Measurements from ENCODE around the gene LRRC9.

LRRC9 gene

GRCh38 chr14:59919570-59920377 lies at the start of gene LRRC9:
LRRC9 (plus strand) TSS chr14:59920144.
- Histone ChIP-seq H3K36me3 (ENCODE audit: control insufficient read depth in 2 of 2, insufficient read depth in 1 of 2, low read length in 2 of 2) (peaks cover 0 to 5% of the 10 kb centered on the region in 2 experiments; a peak in 2 of 3 replicates), H3K9me3 (ENCODE audit: control insufficient read depth, insufficient read depth, low read depth, low read length) (no peaks in the 10 kb centered on the region), H3K27ac (ENCODE audit: extremely low read depth, low read depth, low read length) (peak within 1 kb of the TSS; percentile 74), H3K4me1 (ENCODE audit: control insufficient read depth, insufficient read depth, low read length) (peaks cover 3% of the 10 kb centered on the region; the same call in 1 of the 2 replicates), H3K4me3 (ENCODE audit: low read depth, low read length) (peak within 1 kb of the TSS; percentile 67)
- ChIA-PET CTCF (interaction anchor here (0.8 kb wide), 1 partner anchor 412 kb away, joined by 3 read pairs; no protein-coding TSS in a partner anchor), POLR2A (interaction anchor here (0.5 to 0.6 kb wide), 4 partner anchors 105 to 791 kb away, joined by 3 to 7 read pairs (median 4); partner anchors contain the start of genes JKAMP and L3HYPDH)
- TF ChIP-seq ZBTB11 (tag by site-specific recombination; conservative IDR thresholded peaks at IDR 0.05; ENCODE audit: low read depth) (no peak; the same call in 1 of the 2 replicates), KLF17 (tag by site-specific recombination; IDR thresholded peaks at IDR 0.05) (no peak), ZIC2 (tag by site-specific recombination; IDR thresholded peaks at IDR 0.05) (peak; percentile 19; the same call in 1 of the 2 replicates), KLF9 (tag by site-specific recombination; IDR thresholded peaks at IDR 0.05; ENCODE audit: low read depth) (0 out of 2 replicates have a peak, but pooled peaks have one; percentile 12), BCL6B (tag by site-specific recombination; IDR thresholded peaks at IDR 0.05) (no peak), PRDM1 (tag by site-specific recombination; IDR thresholded peaks at IDR 0.05) (peak; percentile 56), SP3 (tag by site-specific recombination; IDR thresholded peaks at IDR 0.05) (peak; percentile 72), ZNF423 (tag by site-specific recombination; IDR thresholded peaks at IDR 0.05) (no peak), GLI4 (tag by site-specific recombination; IDR thresholded peaks at IDR 0.05) (no peak), SP2 (tag by site-specific recombination; IDR thresholded peaks at IDR 0.05) (peak; percentile 68), GLIS2 (tag by site-specific recombination; IDR thresholded peaks at IDR 0.05) (peak; percentile 65), ZNF37A (tag by site-specific recombination; IDR thresholded peaks at IDR 0.05) (no peak), ZNF600 (tag by site-specific recombination; IDR thresholded peaks at IDR 0.05) (peak; percentile 11; the same call in 1 of the 2 replicates), ZFP37 (tag by site-specific recombination; IDR thresholded peaks at IDR 0.05) (peak; percentile 28; the same call in 1 of the 2 replicates), ZNF692 (tag by site-specific recombination; IDR thresholded peaks at IDR 0.05) (peak; percentile 26; the same call in 1 of the 2 replicates), ZNF792 (tag by site-specific recombination; IDR thresholded peaks at IDR 0.05) (no peak), MZF1 (tag by site-specific recombination; IDR thresholded peaks at IDR 0.05; ENCODE audit: borderline replicate concordance) (peak; percentile 67; the same call in 1 of the 2 replicates), ZFHX2 (tag by site-specific recombination; conservative IDR thresholded peaks at IDR 0.05) (0 out of 2 replicates have a peak, but pooled peaks have one; percentile 27), ZBTB17 (tag by site-specific recombination; IDR thresholded peaks at IDR 0.05) (peak; percentile 9; the same call in 1 of the 2 replicates), ZNF843 (tag by site-specific recombination; IDR thresholded peaks at IDR 0.05) (0 out of 2 replicates have a peak, but pooled peaks have one; percentile 4), ZNF132 (tag by site-specific recombination; IDR thresholded peaks at IDR 0.05; ENCODE audit: borderline replicate concordance) (no peak), ZNF629 (tag by site-specific recombination; IDR thresholded peaks at IDR 0.05) (peak; percentile 62), ZBTB8A (tag by site-specific recombination; IDR thresholded peaks at IDR 0.05) (no peak), ZNF335 (tag by site-specific recombination; conservative IDR thresholded peaks at IDR 0.05) (peak; percentile 92)
- TF ChIP-seq, protein P1, sequence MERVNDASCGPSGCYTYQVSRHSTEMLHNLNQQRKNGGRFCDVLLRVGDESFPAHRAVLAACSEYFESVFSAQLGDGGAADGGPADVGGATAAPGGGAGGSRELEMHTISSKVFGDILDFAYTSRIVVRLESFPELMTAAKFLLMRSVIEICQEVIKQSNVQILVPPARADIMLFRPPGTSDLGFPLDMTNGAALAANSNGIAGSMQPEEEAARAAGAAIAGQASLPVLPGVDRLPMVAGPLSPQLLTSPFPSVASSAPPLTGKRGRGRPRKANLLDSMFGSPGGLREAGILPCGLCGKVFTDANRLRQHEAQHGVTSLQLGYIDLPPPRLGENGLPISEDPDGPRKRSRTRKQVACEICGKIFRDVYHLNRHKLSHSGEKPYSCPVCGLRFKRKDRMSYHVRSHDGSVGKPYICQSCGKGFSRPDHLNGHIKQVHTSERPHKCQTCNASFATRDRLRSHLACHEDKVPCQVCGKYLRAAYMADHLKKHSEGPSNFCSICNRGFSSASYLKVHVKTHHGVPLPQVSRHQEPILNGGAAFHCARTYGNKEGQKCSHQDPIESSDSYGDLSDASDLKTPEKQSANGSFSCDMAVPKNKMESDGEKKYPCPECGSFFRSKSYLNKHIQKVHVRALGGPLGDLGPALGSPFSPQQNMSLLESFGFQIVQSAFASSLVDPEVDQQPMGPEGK (tag by site-specific recombination; IDR thresholded peaks at IDR 0.05) = 0 out of 2 replicates have a peak, but pooled peaks have one; percentile 61
- TF ChIP-seq, protein P2, sequence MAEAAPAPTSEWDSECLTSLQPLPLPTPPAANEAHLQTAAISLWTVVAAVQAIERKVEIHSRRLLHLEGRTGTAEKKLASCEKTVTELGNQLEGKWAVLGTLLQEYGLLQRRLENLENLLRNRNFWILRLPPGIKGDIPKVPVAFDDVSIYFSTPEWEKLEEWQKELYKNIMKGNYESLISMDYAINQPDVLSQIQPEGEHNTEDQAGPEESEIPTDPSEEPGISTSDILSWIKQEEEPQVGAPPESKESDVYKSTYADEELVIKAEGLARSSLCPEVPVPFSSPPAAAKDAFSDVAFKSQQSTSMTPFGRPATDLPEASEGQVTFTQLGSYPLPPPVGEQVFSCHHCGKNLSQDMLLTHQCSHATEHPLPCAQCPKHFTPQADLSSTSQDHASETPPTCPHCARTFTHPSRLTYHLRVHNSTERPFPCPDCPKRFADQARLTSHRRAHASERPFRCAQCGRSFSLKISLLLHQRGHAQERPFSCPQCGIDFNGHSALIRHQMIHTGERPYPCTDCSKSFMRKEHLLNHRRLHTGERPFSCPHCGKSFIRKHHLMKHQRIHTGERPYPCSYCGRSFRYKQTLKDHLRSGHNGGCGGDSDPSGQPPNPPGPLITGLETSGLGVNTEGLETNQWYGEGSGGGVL (tag by site-specific recombination; IDR thresholded peaks at IDR 0.05) = peak; percentile 77
